Measurements from ENCODE around the gene LARGE1.
"Not testable (repeated sequence)": the region's sequence is repeated elsewhere in the genome, so short reads cannot be mapped to it uniquely, and the experiment has no call there.

LARGE1 gene

DNA sequence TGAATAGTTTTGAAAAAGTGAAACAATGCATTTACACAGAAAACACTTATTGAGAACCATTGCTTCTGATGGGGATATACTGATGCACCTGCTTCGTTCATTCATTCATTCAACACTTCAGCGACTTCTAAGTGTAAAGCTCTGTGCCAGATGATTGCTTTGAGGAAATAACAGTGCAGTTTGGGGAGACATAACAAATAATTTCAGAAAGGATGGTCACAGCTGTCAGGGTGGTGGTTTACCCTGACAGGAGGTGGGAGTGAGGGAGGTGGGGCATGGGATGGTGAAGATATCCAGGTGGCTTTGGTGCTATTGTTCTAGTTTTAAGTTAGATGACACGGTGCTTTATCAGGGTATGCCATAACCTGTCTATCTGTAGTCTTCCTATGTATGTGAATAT lies 344.1 kb downstream of the LARGE1 start:
- H3K4me1 Mint-ChIP-seq, result no peaks in the 10 kb centered on the region
- H3K4me3 Mint-ChIP-seq, result no peak overlapping the region
- ATAC-seq (no peak), DNase-seq (ENCODE audit: low spot score in 2 of 2) (no peak)
- H3K27ac Mint-ChIP-seq, result no peak overlapping the region
- H3K36me3 Mint-ChIP-seq, result no peaks in the 10 kb centered on the region
- no peaks in the 10 kb centered on the region for H3K9me3 Mint-ChIP-seq

DNA sequence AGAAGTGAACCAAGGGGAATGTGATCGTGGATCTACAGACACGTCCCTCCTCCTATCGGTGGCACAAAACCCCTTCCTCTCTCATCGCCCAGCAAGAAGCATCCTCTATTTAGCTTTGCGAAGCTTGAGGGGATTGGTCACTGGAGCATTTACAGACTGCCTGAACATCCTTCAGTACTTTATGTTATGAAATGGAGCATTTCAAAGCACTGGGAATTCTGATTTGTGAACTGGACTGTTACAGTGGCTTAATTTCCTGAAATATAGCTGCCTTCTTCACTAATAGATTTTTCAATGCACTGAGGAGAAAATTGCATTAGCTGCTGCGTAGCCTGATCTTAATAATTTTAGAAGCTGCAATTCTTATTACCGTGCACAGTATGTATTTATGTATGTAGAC lies 344.5 kb downstream of the LARGE1 start:
- Mint-ChIP-seq H3K36me3 (no peaks in the 10 kb centered on the region), H3K4me3 (no peak overlapping the region), H3K27ac (no peak overlapping the region), H3K9me3 (no peaks in the 10 kb centered on the region), H3K4me1 (no peaks in the 10 kb centered on the region)
- no peak for ATAC-seq
- no peak for DNase-seq (ENCODE audit: low spot score in 2 of 2)

DNA sequence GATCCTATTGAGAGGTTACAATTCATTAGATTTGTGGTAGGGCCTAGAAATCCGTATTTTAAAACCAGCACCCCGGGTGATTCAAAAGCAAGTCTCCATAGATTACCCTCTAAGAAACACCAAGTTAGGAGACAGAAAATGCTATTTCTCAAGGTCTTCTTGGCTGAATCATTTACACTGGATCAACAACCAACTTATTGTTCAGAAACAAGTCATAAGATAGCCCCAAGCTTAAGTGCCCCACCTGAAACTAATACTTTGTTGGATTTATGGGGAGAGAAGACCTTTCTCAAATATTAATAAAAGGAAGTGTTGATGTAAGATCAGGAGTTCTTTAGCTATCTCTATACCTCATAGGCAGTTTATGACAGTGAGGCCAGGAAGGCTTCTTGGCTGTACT lies 345.2 kb downstream of the LARGE1 start:
- Mint-ChIP-seq H3K4me3 (no peak overlapping the region), H3K36me3 (no peaks in the 10 kb centered on the region), H3K27ac (no peak overlapping the region), H3K4me1 (no peaks in the 10 kb centered on the region), H3K9me3 (no peaks in the 10 kb centered on the region)
- DNase-seq (ENCODE audit: low spot score in 2 of 2) (no peak), ATAC-seq (no peak)

DNA sequence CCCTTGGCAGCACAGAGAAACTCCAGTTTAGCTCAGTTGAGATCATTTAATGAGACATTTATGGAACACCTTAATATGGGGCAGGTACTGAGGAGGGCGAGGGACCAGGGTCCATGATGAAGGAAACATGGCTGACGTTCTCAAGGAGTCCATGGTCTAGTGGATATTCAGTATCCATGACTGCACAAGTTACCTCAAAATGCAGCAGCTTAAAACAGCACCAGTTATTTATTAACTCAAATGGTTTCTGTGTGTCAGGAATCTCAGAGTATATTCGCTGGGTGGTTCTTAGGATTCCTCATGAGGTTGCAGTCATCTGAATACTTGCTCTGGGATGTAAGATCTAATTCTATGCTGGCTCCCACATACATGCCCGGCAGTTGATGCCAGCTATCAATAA lies 346.8 kb downstream of the LARGE1 start:
- Mint-ChIP-seq H3K4me1 (no peaks in the 10 kb centered on the region), H3K4me3 (no peak overlapping the region)

DNA sequence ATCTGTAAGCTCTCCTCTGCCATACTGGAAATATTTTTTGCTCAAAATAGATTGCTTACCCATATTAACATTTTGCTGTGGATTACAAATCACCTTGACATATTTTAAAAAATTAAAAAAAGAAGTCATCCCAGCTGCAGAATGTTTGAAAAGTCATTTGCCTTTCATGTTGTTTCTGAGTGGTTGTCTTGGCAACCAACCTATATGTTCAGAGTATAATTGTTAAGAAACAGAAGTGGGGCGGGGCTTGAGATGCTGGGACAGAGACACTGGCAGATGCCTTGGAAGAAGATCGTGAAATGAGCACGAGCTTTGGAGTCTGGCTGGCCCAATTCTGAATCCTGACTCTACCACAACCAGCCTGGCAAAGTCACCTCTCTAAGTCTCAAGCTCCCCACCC lies 348.2 kb downstream of the LARGE1 start:
- ATAC-seq (no peak), DNase-seq (ENCODE audit: low spot score in 2 of 2) (no peak)
- no peaks in the 10 kb centered on the region for H3K4me1 Mint-ChIP-seq
- H3K27ac Mint-ChIP-seq, result no peak overlapping the region
- H3K36me3 Mint-ChIP-seq, result no peaks in the 10 kb centered on the region
- no peaks in the 10 kb centered on the region for H3K9me3 Mint-ChIP-seq
- no peak overlapping the region for H3K4me3 Mint-ChIP-seq

More for the DNA sequence above, 346.8 kb downstream of the LARGE1 start:
- no peaks in the 10 kb centered on the region for H3K36me3 Mint-ChIP-seq
- ATAC-seq, result no peak
- no peaks in the 10 kb centered on the region for H3K9me3 Mint-ChIP-seq
- no peak for DNase-seq (ENCODE audit: low spot score in 2 of 2)
- H3K27ac Mint-ChIP-seq, result no peak overlapping the region

DNA sequence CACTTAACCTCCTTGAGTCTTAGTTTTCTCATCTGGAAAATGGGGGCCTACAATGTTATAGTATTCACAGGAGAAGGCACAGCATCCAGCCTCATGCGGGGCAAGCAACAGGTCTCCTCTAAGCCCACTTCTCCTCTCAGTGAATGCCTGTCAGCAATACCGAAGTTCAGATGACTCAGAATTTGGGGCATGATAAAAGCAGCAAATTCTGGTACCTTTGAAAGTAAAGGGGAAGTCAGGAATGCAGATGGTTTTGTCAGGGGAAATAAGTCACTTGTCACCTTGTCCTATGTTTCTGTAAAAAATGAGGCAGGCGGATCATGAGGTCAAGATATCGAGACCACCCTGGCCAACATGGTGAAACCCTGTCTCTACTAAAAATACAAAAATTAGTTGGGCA lies 350.2 kb downstream of the LARGE1 start:
- H3K9me3 Mint-ChIP-seq, result no peaks in the 10 kb centered on the region
- DNase-seq (ENCODE audit: low spot score in 2 of 2), result no peak
- no peak overlapping the region for H3K4me3 Mint-ChIP-seq
- no peak overlapping the region for H3K27ac Mint-ChIP-seq
- no peak for ATAC-seq
- H3K4me1 Mint-ChIP-seq, result no peaks in the 10 kb centered on the region
- no peaks in the 10 kb centered on the region for H3K36me3 Mint-ChIP-seq

DNA sequence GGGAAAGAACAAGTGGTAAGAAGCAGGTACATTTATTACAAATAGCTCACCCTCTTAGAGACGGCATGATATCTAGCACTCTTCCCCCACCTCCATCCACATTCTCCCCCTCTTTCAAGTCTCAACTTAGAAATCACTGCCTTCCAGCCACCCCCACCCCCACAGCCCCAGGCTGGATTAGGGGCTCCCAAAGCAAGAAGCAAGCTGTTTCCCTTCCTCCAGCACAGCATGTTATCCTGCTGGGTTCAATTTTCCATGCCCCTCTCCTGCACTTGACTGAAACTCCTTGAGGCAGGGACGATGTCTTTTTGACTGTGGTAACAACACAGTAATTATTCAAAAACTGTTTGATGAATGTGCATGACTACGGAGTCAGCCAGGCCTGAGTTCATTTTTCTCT lies 350.7 kb downstream of the LARGE1 start:
- DNase-seq (ENCODE audit: low spot score in 2 of 2), result no peak
- H3K4me1 Mint-ChIP-seq, result no peaks in the 10 kb centered on the region
- no peak overlapping the region for H3K27ac Mint-ChIP-seq
- no peak overlapping the region for H3K4me3 Mint-ChIP-seq
- H3K9me3 Mint-ChIP-seq, result no peaks in the 10 kb centered on the region
- ATAC-seq, result no peak
- no peaks in the 10 kb centered on the region for H3K36me3 Mint-ChIP-seq

DNA sequence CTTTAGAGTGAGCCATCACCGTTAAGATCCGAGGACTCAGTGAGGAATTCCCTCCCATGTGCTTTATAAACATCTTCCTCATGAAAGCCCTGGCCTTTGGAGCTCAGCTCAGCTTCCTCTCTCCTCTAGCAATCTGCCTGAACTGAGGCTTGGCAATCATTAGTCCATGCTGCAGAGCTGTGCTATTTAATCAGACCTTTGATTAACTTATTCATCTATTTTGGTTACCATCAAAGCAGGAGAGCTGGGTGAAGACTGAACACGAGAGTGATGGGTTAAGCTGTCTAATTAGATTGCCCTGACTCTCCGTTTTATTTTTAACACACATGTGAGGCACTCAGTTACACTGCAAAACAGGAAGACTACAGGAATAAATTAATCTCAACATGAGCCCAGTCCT lies 351.3 kb downstream of the LARGE1 start:
- H3K9me3 Mint-ChIP-seq, result no peaks in the 10 kb centered on the region
- no peaks in the 10 kb centered on the region for H3K4me1 Mint-ChIP-seq
- H3K36me3 Mint-ChIP-seq, result no peaks in the 10 kb centered on the region
- DNase-seq (ENCODE audit: low spot score in 2 of 2) (no peak), ATAC-seq (no peak)
- no peak overlapping the region for H3K27ac Mint-ChIP-seq
- no peak overlapping the region for H3K4me3 Mint-ChIP-seq

DNA sequence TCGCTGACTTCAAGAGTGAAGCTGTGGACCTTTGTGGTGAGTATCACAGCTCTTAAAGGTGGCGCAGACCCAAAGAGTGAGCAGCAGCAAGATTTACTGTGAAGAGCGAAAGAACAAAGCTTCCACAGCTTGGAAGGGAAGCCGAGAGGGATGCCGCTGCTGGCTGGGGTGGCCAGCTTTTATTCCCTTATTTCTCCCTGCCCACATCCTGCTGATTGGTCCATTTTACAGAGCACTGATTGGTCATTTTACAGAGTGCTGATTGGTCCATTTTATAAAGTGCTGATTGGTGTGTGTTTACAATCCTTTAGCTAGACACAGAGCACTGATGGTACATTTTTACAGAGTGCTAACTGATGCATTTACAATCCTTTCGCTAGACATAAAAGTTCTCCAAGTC lies 353.8 kb downstream of the LARGE1 start:
- H3K36me3 Mint-ChIP-seq; H3K4me1 Mint-ChIP-seq; DNase-seq (ENCODE audit: low spot score in 2 of 2); ATAC-seq; H3K27ac Mint-ChIP-seq; H3K9me3 Mint-ChIP-seq; H3K4me3 Mint-ChIP-seq: not testable (repeated sequence)

DNA sequence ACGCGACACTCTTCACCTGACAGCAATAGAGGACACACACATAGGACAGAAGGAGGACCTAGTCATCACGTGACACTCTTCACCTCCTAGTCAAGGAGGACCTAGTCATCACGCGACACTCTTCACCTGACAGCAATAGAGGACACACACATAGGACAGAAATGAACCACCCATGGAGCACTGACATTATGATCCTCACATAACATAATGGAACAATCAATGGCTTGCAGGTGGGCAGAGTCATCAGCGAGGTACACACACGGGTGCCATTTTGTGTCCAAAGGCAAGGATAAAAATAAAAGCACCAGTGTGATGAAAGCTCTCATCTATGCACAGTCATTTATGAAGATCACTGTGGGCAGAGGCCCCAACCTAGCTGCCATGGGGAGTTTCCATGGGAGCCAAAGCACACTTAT lies 354.7 kb downstream of the LARGE1 start:
- peak; percentile 83 for ATAC-seq
- H3K9me3 Mint-ChIP-seq, result peaks cover 2% of the 10 kb centered on the region
- no peak for DNase-seq (ENCODE audit: low spot score in 2 of 2)

DNA sequence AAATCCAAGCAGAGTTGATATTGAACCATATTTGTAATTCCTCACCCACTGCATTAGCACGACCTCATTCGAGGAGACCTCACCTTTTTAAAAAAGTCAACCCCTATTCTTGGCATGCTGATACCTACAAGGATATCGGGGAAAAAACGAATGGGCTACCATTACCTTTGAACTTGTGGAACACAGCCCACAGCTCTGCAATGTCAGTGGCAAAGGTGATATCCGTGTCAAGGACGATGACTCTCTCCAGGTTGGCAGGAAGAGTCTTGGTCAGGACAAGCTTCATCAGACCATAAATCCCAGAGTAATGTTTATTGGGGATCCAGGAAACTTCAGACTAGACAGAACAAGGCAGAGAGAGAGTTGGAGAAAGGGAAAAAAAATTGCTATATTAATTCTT lies 355.6 kb downstream of the LARGE1 start:
- H3K36me3 Mint-ChIP-seq, result no peaks in the 10 kb centered on the region
- no peak overlapping the region for H3K4me3 Mint-ChIP-seq
- H3K27ac Mint-ChIP-seq, result no peak overlapping the region
- H3K4me1 Mint-ChIP-seq, result no peaks in the 10 kb centered on the region
- H3K9me3 Mint-ChIP-seq, result peaks cover 4% of the 10 kb centered on the region
- no peak for ATAC-seq
- no peak for DNase-seq (ENCODE audit: low spot score in 2 of 2)

More for the DNA sequence above, 354.7 kb downstream of the LARGE1 start:
- Mint-ChIP-seq H3K27ac (no peak overlapping the region), H3K4me3 (no peak overlapping the region), H3K36me3 (no peaks in the 10 kb centered on the region), H3K4me1 (no peaks in the 10 kb centered on the region)

DNA sequence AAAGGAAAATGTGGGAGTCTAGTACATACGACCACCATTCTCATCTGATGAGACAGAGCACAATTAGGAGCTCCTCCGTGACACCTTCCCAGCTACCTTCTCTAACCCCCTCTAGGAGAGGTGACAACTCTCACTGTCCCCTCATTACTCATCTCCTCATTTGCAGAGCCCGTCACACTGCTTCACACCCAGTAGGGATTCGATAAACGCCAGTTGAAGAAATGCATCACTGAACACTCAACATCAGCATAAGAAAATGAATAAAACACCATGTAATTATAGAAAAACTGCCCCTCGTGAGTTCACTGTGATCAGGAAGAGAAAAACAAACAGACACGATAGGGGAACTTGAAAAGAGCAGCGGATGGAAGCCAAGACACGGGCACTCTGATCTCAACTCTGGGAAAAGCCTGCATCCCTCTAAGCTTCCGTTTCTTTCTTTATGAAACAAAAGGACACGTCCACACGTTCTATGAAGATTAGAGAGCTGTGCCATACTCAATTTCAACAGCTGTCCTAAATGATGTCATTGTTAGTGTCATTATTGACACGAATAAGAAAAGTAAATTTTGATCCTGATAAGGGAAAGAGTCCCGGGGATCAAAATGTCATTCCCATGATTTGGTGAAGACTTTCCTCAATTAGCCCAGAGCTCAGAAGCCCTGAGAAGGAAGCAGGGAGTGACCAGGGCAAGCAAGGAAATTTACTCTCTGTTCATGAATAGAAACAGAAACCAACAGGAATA lies 356.9 kb downstream of the LARGE1 start:
- DNase-seq (ENCODE audit: low spot score in 2 of 2) (no peak), ATAC-seq (no peak)
- Mint-ChIP-seq H3K4me1 (no peaks in the 10 kb centered on the region), H3K27ac (no peak overlapping the region), H3K36me3 (no peaks in the 10 kb centered on the region), H3K9me3 (peaks cover 5% of the 10 kb centered on the region), H3K4me3 (no peak overlapping the region)

DNA sequence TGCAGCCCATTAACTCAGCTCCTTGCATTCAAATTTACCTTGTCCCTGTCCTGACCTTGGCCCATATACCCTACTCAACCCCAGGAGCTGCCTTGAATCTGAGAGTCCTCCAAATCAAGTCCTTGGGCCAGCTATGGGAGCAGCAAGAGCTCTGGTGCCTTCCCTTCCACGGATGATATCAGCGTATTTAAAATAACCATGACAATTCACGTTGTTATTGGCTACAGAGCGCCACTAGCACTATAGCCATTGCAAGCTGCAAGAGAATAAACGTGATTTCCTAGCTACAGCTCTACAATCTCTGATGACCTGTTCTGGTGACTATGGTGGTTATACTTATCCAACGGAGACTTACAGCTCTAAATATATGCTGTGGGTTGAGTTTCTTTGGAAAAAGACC lies 357.8 kb downstream of the LARGE1 start:
- Mint-ChIP-seq H3K4me3 (no peak overlapping the region), H3K9me3 (peaks cover 7% of the 10 kb centered on the region), H3K36me3 (no peaks in the 10 kb centered on the region), H3K4me1 (no peaks in the 10 kb centered on the region), H3K27ac (no peak overlapping the region)
- ATAC-seq (no peak), DNase-seq (ENCODE audit: low spot score in 2 of 2) (no peak)

DNA sequence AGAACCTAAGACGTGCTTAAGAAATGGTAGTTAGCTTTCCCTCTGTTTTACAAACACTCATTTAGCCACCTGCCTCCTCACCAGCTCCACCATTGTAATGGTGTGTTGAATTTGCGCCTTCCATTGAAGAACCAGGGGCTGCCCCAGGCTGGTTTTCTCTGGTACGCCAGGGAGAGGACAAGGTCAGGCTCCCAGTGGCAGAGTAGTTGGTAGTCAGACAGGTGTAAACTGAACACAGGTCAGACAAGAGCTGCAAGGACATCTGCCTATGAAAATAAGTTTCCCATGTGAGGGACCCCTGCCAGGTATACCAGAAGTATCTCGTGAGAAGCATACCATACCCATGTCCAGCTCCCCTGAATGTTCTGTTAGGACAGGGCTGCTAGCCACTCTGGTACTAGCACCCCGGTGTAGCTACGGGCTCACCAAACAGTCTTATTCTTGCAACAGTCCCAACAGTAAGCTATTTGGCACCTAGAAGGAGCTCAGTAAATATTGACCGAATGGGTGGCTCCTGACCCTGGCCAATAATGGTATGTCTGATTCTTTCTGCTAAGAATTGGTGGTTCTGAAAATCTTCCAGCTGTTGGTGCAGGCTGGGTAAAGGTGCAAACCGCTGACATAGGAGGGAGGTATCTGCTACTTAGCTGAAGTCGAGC lies 359.0 kb downstream of the LARGE1 start:
- ATAC-seq, result no peak
- no peak for DNase-seq (ENCODE audit: low spot score in 2 of 2)
- H3K4me1 Mint-ChIP-seq, result no peaks in the 10 kb centered on the region
- peaks cover 8% of the 10 kb centered on the region for H3K9me3 Mint-ChIP-seq
- no peak overlapping the region for H3K27ac Mint-ChIP-seq
- H3K36me3 Mint-ChIP-seq, result no peaks in the 10 kb centered on the region
- H3K4me3 Mint-ChIP-seq, result no peak overlapping the region

DNA sequence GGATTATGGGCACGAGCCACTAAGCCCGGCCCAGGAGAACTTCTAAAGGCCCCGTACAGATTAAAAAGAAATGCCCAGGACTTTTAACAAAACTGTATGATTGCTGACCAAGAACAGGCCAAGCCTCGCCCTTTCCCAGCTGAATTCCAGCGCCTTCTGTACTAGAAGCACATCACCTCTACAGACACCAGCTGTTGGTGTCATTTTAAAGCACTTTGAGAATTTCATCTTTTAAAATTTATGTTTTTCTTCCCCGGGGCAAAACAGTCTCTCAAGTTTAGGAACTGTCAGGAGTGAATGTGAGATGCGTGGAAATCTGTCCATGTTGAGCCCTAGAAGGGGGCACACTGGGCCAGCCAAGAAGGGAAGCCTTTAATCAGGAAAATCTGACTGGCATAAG lies 362.4 kb downstream of the LARGE1 start:
- ATAC-seq (no peak), DNase-seq (ENCODE audit: low spot score in 2 of 2) (no peak)
- peaks cover 13% of the 10 kb centered on the region for H3K9me3 Mint-ChIP-seq
- H3K27ac Mint-ChIP-seq, result no peak overlapping the region
- no peak overlapping the region for H3K4me3 Mint-ChIP-seq
- no peaks in the 10 kb centered on the region for H3K4me1 Mint-ChIP-seq
- no peaks in the 10 kb centered on the region for H3K36me3 Mint-ChIP-seq

DNA sequence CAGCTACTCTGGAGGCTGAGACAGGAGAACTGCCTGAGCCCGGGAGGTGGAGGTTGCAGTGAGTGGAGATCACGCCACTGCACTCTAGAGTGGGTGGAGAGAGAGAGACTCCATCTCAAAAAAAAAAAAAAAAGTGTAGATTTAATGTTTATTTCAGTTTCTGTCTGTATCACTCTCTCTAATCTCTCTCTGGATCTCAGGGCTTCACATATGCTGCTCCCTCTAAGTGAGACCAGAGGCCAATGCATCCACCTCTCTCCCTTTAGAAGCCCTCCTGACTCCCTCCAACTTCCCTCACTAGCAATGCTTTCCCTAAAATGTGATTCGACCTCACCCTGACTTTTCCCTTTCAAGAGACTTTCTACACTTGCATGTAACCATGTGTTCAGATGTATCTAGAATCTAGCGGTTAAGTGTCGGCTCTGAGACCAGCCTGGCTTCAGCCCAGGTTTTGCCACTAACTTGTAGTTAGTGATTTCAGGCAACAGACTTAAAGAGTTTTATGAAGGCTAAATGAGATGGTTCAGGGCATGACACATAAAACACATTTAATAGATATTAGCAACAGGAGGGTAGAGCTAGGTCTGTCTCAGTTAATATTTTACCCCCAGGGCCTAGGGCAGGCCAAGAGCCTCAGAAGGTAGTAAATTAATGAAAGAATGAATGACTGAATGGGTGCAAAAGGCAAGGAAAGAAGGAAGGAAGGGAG lies 364.3 kb downstream of the LARGE1 start:
- Mint-ChIP-seq H3K36me3 (no peaks in the 10 kb centered on the region), H3K9me3 (peaks cover 13% of the 10 kb centered on the region), H3K4me1 (no peaks in the 10 kb centered on the region), H3K4me3 (no peak overlapping the region), H3K27ac (no peak overlapping the region)
- ATAC-seq, result no peak
- DNase-seq (ENCODE audit: low spot score in 2 of 2), result no peak
